Measurements from ENCODE around the gene BICDL1.

DNA sequence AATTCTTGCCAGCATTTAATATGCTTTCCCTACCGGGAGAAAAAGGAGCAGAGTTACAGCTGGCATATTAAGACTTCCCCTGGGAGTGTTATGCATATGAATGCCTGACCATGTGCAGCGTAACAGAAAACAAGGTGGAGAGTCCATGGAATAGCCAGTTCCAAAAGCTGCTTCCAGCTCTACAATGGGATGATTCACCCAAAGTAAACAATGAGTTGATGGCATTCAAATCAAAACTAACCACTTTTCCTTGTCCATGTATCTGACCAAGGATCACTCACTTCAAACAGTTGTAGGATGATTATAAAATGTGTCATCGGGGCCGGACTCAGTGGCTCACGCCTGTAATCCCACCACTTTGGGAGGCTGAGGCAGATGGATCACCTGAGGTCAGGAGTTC is 48.1 kb upstream of the BICDL1 start:
- TF ChIP-seq, protein P1, sequence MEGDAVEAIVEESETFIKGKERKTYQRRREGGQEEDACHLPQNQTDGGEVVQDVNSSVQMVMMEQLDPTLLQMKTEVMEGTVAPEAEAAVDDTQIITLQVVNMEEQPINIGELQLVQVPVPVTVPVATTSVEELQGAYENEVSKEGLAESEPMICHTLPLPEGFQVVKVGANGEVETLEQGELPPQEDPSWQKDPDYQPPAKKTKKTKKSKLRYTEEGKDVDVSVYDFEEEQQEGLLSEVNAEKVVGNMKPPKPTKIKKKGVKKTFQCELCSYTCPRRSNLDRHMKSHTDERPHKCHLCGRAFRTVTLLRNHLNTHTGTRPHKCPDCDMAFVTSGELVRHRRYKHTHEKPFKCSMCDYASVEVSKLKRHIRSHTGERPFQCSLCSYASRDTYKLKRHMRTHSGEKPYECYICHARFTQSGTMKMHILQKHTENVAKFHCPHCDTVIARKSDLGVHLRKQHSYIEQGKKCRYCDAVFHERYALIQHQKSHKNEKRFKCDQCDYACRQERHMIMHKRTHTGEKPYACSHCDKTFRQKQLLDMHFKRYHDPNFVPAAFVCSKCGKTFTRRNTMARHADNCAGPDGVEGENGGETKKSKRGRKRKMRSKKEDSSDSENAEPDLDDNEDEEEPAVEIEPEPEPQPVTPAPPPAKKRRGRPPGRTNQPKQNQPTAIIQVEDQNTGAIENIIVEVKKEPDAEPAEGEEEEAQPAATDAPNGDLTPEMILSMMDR (IDR thresholded peaks at IDR 0.05; ENCODE audit: insufficient read depth, low read length, poor library complexity, severe bottlenecking) = no peak
- TF ChIP-seq EZH2phosphoT487 (conservative IDR thresholded peaks at IDR 0.05; ENCODE audit: low read length) = no peak
